ENCODE data around the gene ZNF343. TPM values are rescaled to one million over a fixed set of nuclear protein-coding genes. Genes with fewer than 3 reads are reported as not detected.

Gene ZNF343
- total and polyA plus RNA-seq, 12 donors, result 5.8 to 13.0 (median 9.4) TPM

- 75 to 84% (median 80%) methylated on average over 5 of the region's 5 CpGs for WGBS, 4 donors
- peaks cover 21 to 35% of the 10 kb centered on the region in 2 donors for H3K4me1 ChIP-seq (replicated peaks in 1 of 2)
- no peaks in the 10 kb centered on the region for H3K9me3 ChIP-seq (replicated peaks in 1 of 3)
- H3K4me3 ChIP-seq, result no peak overlapping the region
- intact Hi-C loops (cut with DNase I), result no loop called here
- H3K36me3 ChIP-seq (replicated peaks in 1 of 2), result peaks cover 0 to 52% of the 10 kb centered on the region in 2 donors
- no peak for TF ChIP-seq POLR2A (IDR thresholded peaks at IDR 0.05)
- TF ChIP-seq CTCF (IDR thresholded peaks at IDR 0.05), result no peak
- no peak for DNase-seq
- H3K27ac ChIP-seq, result no peak overlapping the region
- no peaks in the 10 kb centered on the region for H3K27me3 ChIP-seq
Measured at GRCh38 chr20:2467412-2467811, 41.3 kb downstream of the ZNF343 start.

- no peak for DNase-seq
- H3K27me3 ChIP-seq, result no peaks in the 10 kb centered on the region
- no peak overlapping the region for H3K27ac ChIP-seq
- TF ChIP-seq POLR2A (IDR thresholded peaks at IDR 0.05) (no peak), CTCF (IDR thresholded peaks at IDR 0.05) (no peak)
- 94 to 99% (median 95%) methylated on average over 6 of the region's 6 CpGs for WGBS, 4 donors
- H3K36me3 ChIP-seq (replicated peaks in 1 of 2), result peaks cover 0 to 75% of the 10 kb centered on the region in 2 donors
- no peaks in the 10 kb centered on the region for H3K9me3 ChIP-seq (replicated peaks in 1 of 3)
- peaks cover 21 to 29% of the 10 kb centered on the region in 2 donors for H3K4me1 ChIP-seq (replicated peaks in 1 of 2)
- no peak overlapping the region for H3K4me3 ChIP-seq
- intact Hi-C loops (cut with DNase I), result no loop called here
Measured at GRCh38 chr20:2465100-2465499, 43.6 kb downstream of the ZNF343 start.

DNA sequence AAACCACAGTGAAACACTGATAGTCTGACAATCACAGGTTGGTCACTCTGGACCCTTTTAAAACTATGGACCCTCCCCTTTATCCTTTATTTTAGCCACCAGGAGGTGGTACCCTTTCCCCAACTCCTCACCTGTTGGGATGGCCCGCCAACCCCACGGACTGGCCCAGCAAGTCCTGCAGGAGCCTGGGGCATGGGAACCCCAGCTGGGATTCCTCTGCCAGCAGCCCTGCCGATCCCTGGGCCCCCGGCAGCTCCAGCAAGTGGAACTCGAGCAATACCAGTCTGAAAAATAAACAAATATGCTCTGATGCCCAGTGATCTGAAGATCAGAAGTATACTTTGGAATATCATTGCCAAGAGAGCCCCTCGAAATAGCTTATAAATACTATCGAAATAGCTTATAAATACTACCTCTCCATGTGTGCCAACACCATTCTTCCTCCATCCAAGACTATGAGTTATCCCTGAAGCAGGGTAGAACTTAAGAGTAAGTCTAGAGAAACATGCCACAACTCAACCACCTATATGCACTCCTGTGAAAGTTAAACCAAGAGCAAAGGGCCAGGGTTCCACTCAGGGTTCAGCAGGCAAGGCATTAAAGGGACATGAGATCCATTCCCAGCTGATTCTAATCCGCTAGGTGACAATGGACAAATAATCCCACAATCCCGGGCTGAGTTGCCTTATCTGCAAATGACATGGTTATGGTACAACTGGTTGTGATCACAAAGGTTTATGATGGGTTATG is 44.9 kb downstream of the ZNF343 start:
- no peak for DNase-seq
- TF ChIP-seq POLR2A (IDR thresholded peaks at IDR 0.05), result no peak
- no peak for TF ChIP-seq CTCF (IDR thresholded peaks at IDR 0.05)
- Histone ChIP-seq H3K27ac (no peak overlapping the region), H3K27me3 (no peaks in the 10 kb centered on the region), H3K9me3 (replicated peaks in 1 of 3) (no peaks in the 10 kb centered on the region), H3K4me1 (replicated peaks in 1 of 2) (peaks cover 10 to 19% of the 10 kb centered on the region in 2 donors), H3K4me3 (no peak overlapping the region), H3K36me3 (replicated peaks in 1 of 2) (peaks cover 0 to 88% of the 10 kb centered on the region in 2 donors)
- intact Hi-C loops (cut with DNase I), result no loop called here
- WGBS, 4 donors, result 90 to 94% (median 93%) methylated on average over 9 of the region's 9 CpGs

GRCh38 chr20:2462484-2462883 is 46.2 kb downstream of the ZNF343 start:
- H3K4me1 ChIP-seq (replicated peaks in 1 of 2), result peaks cover 0 to 6% of the 10 kb centered on the region in 2 donors
- peaks cover 0 to 91% of the 10 kb centered on the region in 2 donors for H3K36me3 ChIP-seq (replicated peaks in 1 of 2)
- no peak overlapping the region for H3K4me3 ChIP-seq
- 88 to 96% (median 92%) methylated on average over 3 of the region's 3 CpGs for WGBS, 4 donors
- DNase-seq, result no peak
- no peak for TF ChIP-seq CTCF (IDR thresholded peaks at IDR 0.05)
- TF ChIP-seq POLR2A (IDR thresholded peaks at IDR 0.05), result no peak
- intact Hi-C loops (cut with DNase I), result no loop called here
- no peaks in the 10 kb centered on the region for H3K27me3 ChIP-seq
- no peak overlapping the region for H3K27ac ChIP-seq
- no peaks in the 10 kb centered on the region for H3K9me3 ChIP-seq (replicated peaks in 1 of 3)
